GM19328 (cell line): Measurements from ENCODE around the gene INTS4.
"Not testable (repeated sequence)": the region's sequence is repeated elsewhere in the genome, so short reads cannot be mapped to it uniquely, and the experiment has no call there.

Source experiments
- ATAC-seq: cut with Tn5 transposase; IDR thresholded peaks from one replicate; pipeline ENCODE4 v1.9.1; 2021; ENCODE audit warnings: mild to moderate bottlenecking, moderate library complexity; ENCODE audit not compliant: unreplicated experiment

INTS4 gene

GRCh38 chr11:77959434-77959833 is 35.0 kb downstream of the INTS4 start:
- ATAC-seq = no peak

DNA sequence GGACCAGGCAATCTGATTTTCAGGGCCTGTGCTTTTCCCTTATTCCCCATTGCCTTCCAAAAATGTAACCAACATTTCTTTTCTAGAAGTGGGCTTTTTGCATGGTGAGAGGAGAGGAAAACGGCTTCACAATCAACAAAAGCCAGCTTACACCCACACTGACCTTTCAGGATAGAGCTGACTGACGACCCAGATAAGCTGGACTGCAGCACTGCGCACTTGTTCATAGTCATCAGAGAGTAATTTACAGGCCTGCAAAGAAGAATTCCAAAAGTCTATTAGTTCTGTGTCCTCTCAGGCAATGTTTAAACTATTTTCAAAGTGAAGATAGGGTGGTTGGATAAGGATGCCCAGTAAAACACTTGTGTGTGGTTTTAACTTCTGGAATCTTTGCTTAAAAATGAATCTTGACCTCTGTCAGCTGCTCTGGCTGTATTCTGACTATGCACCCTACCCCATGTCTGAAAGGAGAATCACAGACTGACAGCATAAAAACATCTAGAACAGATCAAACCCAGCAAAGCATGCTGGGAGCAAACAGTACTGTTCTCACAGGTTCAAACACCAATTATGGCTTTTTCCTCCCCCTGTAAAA is 35.8 kb downstream of the INTS4 start:
- ATAC-seq = not testable (repeated sequence)

DNA sequence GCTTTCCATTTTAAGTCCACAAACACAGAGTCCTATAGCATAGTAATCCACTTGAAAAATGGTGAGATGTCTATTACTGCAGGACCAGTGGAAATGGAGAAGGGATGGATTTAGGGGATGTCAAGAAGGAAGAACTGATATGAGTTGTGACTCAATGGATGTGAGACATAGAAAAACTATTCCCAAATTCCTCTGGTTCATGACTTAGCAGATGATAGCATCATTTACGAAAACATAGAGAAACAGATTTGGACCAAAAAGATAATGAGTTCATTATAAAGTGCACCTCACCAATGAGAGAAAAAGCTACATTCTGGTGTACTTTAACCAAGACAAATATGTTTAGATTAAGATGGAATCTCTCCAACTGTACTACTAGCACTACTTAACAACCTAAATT is 51.2 kb downstream of the INTS4 start:
- not testable (repeated sequence) for ATAC-seq

- ATAC-seq = not testable (repeated sequence)
These were observed 52.0 kb downstream of the INTS4 start for GRCh38 chr11:77942465-77942864.

GRCh38 chr11:77933596-77933995 is 60.9 kb downstream of the INTS4 start:
- ATAC-seq = not testable (repeated sequence)

- not testable (repeated sequence) for ATAC-seq
These were observed 63.9 kb downstream of the INTS4 start for GRCh38 chr11:77930334-77931208.

DNA sequence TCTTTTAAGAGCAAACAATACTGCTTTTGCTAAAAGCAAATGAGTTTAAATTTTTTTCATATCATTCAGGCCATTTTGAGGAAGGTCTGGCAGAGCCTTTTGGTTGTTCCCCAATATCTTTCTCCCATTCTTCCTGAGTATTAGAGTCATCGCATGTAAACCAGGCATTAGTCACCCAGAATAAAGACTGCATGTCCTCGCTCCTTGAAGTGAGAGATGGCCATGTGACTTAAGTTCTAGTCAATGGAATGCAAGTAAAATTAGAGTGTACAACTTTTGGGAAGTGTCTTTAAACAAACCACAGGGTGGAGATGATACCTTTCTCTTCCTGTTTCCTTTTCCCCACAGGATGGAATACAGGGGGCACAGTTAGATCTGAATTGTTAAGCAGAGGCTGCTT is 76.8 kb downstream of the INTS4 start:
- not testable (repeated sequence) for ATAC-seq

- ATAC-seq = not testable (repeated sequence)
These were observed 80.1 kb downstream of the INTS4 start for GRCh38 chr11:77914307-77914791.

GRCh38 chr11:77913608-77914306 is 80.7 kb downstream of the INTS4 start:
- not testable (repeated sequence) for ATAC-seq

GRCh38 chr11:77910828-77911227 is 83.6 kb downstream of the INTS4 start:
- not testable (repeated sequence) for ATAC-seq

GRCh38 chr11:77909277-77909676 is 85.2 kb downstream of the INTS4 start:
- no peak for ATAC-seq

GRCh38 chr11:77908835-77909234 is 85.6 kb downstream of the INTS4 start:
- ATAC-seq = no peak

- ATAC-seq = not testable (repeated sequence)
These were observed 99.5 kb downstream of the INTS4 start for GRCh38 chr11:77894949-77895348.

DNA sequence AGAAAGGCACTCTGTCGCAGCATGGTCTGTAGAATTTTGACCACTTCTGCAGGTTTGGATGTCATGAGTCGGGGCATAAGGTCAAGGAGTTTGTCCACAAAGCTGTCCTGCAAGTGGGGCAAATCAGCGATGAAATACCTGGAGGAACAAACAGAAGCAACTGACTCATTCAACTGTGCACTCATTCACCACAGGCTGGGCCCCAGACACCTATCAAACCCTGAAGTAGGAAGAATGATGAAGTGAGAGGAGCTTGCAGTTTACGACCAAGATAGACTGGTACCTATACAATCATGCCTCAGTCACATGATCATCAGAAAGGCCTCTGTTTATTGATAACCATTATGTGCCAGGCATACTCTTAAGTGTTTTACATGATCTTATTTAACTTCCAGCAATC is 102.8 kb downstream of the INTS4 start:
- ATAC-seq = not testable (repeated sequence)

DNA sequence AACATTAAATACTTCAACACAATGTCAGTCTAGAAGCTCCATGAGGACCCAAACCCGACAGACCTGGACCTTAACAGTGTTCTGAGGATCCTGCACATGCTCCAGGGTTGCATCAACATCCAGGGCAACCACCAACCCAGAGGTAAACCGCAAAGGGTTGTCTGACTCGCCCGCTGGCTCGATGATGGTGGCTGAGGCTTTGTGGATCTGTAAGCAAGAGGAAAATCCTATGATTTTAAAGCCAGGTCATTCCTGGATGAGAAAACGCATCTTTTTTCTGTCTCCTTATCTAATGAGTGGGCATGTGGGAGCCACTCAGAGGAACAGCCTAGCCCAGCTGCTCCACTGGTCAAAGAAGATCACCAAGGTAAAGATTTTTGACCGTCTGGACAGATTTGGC is 103.2 kb downstream of the INTS4 start:
- not testable (repeated sequence) for ATAC-seq

GRCh38 chr11:77890619-77891056 is 103.8 kb downstream of the INTS4 start:
- ATAC-seq = not testable (repeated sequence)

- not testable (repeated sequence) for ATAC-seq
These were observed 104.3 kb downstream of the INTS4 start for GRCh38 chr11:77890100-77890614.

- not testable (repeated sequence) for ATAC-seq
These were observed 105.4 kb downstream of the INTS4 start for GRCh38 chr11:77889045-77889444.

- no peak for ATAC-seq
These were observed 108.1 kb downstream of the INTS4 start for GRCh38 chr11:77886401-77886800.

GRCh38 chr11:77884829-77885190 is 109.7 kb downstream of the INTS4 start:
- no peak for ATAC-seq

- ATAC-seq = no peak
These were observed 110.2 kb downstream of the INTS4 start for GRCh38 chr11:77884186-77884828.
